WTC11 (cell line): ENCODE data around the gene CLDN6. TPM values are rescaled to one million over a fixed set of nuclear protein-coding genes. Genes with fewer than 3 reads are reported as not detected.

Experiments used
- ATF2 ChIP-seq: sonication (generic); formaldehyde crosslinking; IDR thresholded peaks from 2 replicates; pipeline ENCODE4 v1.8.1; 2022; ENCODE audit warnings: low read depth, missing genetic modification reagents, borderline replicate concordance
- CDX4 ChIP-seq: fragments of 250-450 bp; sonication (Bioruptor Pico); IDR thresholded peaks from 2 replicates; pipeline ENCODE4 v1.9.0; 2021; ENCODE audit warnings: moderate library complexity, mild to moderate bottlenecking, inconsistent platforms, borderline replicate concordance
- CREM ChIP-seq: sonication (generic); formaldehyde crosslinking; IDR thresholded peaks from 2 replicates; pipeline ENCODE4 v1.8.1; 2022; ENCODE audit warnings: mild to moderate bottlenecking, missing genetic modification reagents, moderate library complexity
- EMX1 ChIP-seq: fragments of 250-450 bp; sonication (Bioruptor Pico); IDR thresholded peaks from 2 replicates; pipeline ENCODE4 v1.8.0; 2021; ENCODE audit warnings: mild to moderate bottlenecking
- GTF2I ChIP-seq: fragments of 250-450 bp; sonication (Bioruptor Pico); conservative IDR thresholded peaks from 2 replicates; pipeline ENCODE4 v1.4.0; 2021; ENCODE audit warnings: mild to moderate bottlenecking
- HMGXB4 ChIP-seq: sonication (generic); formaldehyde crosslinking; IDR thresholded peaks from 2 replicates; pipeline ENCODE4 v1.8.1; 2023; ENCODE audit warnings: mild to moderate bottlenecking, moderate library complexity, missing genetic modification reagents
- OVOL2 ChIP-seq: fragments of 250-450 bp; sonication (Bioruptor Pico); IDR thresholded peaks from 2 replicates; pipeline ENCODE4 v1.9.0; 2021; ENCODE audit warnings: mild to moderate bottlenecking, borderline replicate concordance
- TCF7 ChIP-seq: sonication (generic); formaldehyde crosslinking; IDR thresholded peaks from 2 replicates; pipeline ENCODE4 v1.8.0; 2022; ENCODE audit warnings: mild to moderate bottlenecking, low read depth, missing genetic modification reagents, moderate library complexity
- TP53 ChIP-seq: sonication (generic); formaldehyde crosslinking; IDR thresholded peaks from 2 replicates; pipeline ENCODE4 v1.8.1; 2023; ENCODE audit warnings: mild to moderate bottlenecking, missing genetic modification reagents
- ZBTB43 ChIP-seq: sonication (generic); formaldehyde crosslinking; IDR thresholded peaks from 2 replicates; pipeline ENCODE4 v1.8.1; 2023; ENCODE audit warnings: mild to moderate bottlenecking, missing genetic modification reagents
- ZNF121 ChIP-seq: sonication (generic); formaldehyde crosslinking; IDR thresholded peaks from 2 replicates; pipeline ENCODE4 v1.8.0; 2023; ENCODE audit warnings: missing genetic modification reagents
- ZNF416 ChIP-seq: fragments of 250-450 bp; sonication (Bioruptor Pico); IDR thresholded peaks from 2 replicates; pipeline ENCODE4 v1.9.0; 2021; ENCODE audit warnings: mild to moderate bottlenecking, inconsistent platforms
- ZNF425 ChIP-seq: fragments of 250-450 bp; sonication (Bioruptor Pico); conservative IDR thresholded peaks from 2 replicates; pipeline ENCODE4 v1.9.0; 2021; ENCODE audit warnings: mild to moderate bottlenecking
- ZNF671 ChIP-seq: fragments of 250-450 bp; sonication (Bioruptor Pico); IDR thresholded peaks from 2 replicates; pipeline ENCODE4 v1.8.0; 2021; ENCODE audit warnings: mild to moderate bottlenecking
- total RNA-seq: library from RNA; stranded (reverse); gene quantifications from 3 replicates; pipeline ENCODE4 v1.2.3, GENCODE V29; 2021
- TF ChIP-seq, protein P1 (sequence below): fragments of 250-450 bp; sonication (Bioruptor Pico); IDR thresholded peaks from 2 replicates; pipeline ENCODE4 v2.1.2; 2022; ENCODE audit warnings: mild to moderate bottlenecking, moderate library complexity
- TF ChIP-seq, protein P2 (sequence below): fragments of 250-450 bp; sonication (Bioruptor Pico); IDR thresholded peaks from 2 replicates; pipeline ENCODE4 v1.9.0; 2021; ENCODE audit warnings: mild to moderate bottlenecking, borderline replicate concordance
- TF ChIP-seq, protein P3 (sequence below): fragments of 200-600 bp; IDR thresholded peaks from 2 replicates; pipeline ENCODE4 v1.8.0; 2022; ENCODE audit warnings: antibody characterized with exemption
- TF ChIP-seq, protein P4 (sequence below): sonication (generic); formaldehyde crosslinking; IDR thresholded peaks from 2 replicates; pipeline ENCODE4 v1.8.0; 2022; ENCODE audit warnings: mild to moderate bottlenecking, missing genetic modification reagents

The CLDN6 gene
- total RNA-seq, 1 experiment from 2014 or later = 746 TPM

- TF ChIP-seq ZBTB43 (CRISPR knock-in tag) (0 out of 2 replicates have a peak, but pooled peaks have one; percentile 63), ZNF425 (CRISPR knock-in tag) (no peak), EMX1 (CRISPR knock-in tag) (no peak), CREM (0 out of 2 replicates have a peak, but pooled peaks have one; percentile 56), ZNF416 (peak; percentile 55; the same call in 1 of the 2 replicates), ZNF121 (CRISPR knock-in tag) (0 out of 2 replicates have a peak, but pooled peaks have one; percentile 25), CDX4 (CRISPR knock-in tag) (no peak), TP53 (CRISPR knock-in tag) (peak; percentile 59; the same call in 1 of the 2 replicates), ATF2 (CRISPR knock-in tag) (no peak), HMGXB4 (CRISPR knock-in tag) (no peak; the same call in 1 of the 2 replicates), OVOL2 (no peak), ZNF671 (CRISPR knock-in tag) (no peak), GTF2I (CRISPR knock-in tag) (no peak), TCF7 (CRISPR knock-in tag) (no peak)
- TF ChIP-seq, protein P1, sequence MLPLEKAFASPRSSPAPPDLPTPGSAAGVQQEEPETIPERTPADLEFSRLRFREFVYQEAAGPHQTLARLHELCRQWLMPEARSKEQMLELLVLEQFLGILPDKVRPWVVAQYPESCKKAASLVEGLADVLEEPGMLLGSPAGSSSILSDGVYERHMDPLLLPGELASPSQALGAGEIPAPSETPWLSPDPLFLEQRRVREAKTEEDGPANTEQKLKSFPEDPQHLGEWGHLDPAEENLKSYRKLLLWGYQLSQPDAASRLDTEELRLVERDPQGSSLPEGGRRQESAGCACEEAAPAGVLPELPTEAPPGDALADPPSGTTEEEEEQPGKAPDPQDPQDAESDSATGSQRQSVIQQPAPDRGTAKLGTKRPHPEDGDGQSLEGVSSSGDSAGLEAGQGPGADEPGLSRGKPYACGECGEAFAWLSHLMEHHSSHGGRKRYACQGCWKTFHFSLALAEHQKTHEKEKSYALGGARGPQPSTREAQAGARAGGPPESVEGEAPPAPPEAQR (CRISPR knock-in tag) = no peak
- TF ChIP-seq, protein P2, sequence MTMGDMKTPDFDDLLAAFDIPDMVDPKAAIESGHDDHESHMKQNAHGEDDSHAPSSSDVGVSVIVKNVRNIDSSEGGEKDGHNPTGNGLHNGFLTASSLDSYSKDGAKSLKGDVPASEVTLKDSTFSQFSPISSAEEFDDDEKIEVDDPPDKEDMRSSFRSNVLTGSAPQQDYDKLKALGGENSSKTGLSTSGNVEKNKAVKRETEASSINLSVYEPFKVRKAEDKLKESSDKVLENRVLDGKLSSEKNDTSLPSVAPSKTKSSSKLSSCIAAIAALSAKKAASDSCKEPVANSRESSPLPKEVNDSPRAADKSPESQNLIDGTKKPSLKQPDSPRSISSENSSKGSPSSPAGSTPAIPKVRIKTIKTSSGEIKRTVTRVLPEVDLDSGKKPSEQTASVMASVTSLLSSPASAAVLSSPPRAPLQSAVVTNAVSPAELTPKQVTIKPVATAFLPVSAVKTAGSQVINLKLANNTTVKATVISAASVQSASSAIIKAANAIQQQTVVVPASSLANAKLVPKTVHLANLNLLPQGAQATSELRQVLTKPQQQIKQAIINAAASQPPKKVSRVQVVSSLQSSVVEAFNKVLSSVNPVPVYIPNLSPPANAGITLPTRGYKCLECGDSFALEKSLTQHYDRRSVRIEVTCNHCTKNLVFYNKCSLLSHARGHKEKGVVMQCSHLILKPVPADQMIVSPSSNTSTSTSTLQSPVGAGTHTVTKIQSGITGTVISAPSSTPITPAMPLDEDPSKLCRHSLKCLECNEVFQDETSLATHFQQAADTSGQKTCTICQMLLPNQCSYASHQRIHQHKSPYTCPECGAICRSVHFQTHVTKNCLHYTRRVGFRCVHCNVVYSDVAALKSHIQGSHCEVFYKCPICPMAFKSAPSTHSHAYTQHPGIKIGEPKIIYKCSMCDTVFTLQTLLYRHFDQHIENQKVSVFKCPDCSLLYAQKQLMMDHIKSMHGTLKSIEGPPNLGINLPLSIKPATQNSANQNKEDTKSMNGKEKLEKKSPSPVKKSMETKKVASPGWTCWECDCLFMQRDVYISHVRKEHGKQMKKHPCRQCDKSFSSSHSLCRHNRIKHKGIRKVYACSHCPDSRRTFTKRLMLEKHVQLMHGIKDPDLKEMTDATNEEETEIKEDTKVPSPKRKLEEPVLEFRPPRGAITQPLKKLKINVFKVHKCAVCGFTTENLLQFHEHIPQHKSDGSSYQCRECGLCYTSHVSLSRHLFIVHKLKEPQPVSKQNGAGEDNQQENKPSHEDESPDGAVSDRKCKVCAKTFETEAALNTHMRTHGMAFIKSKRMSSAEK (CRISPR knock-in tag) = no peak
- TF ChIP-seq, protein P3, sequence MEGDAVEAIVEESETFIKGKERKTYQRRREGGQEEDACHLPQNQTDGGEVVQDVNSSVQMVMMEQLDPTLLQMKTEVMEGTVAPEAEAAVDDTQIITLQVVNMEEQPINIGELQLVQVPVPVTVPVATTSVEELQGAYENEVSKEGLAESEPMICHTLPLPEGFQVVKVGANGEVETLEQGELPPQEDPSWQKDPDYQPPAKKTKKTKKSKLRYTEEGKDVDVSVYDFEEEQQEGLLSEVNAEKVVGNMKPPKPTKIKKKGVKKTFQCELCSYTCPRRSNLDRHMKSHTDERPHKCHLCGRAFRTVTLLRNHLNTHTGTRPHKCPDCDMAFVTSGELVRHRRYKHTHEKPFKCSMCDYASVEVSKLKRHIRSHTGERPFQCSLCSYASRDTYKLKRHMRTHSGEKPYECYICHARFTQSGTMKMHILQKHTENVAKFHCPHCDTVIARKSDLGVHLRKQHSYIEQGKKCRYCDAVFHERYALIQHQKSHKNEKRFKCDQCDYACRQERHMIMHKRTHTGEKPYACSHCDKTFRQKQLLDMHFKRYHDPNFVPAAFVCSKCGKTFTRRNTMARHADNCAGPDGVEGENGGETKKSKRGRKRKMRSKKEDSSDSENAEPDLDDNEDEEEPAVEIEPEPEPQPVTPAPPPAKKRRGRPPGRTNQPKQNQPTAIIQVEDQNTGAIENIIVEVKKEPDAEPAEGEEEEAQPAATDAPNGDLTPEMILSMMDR = no peak
- TF ChIP-seq, protein P4, sequence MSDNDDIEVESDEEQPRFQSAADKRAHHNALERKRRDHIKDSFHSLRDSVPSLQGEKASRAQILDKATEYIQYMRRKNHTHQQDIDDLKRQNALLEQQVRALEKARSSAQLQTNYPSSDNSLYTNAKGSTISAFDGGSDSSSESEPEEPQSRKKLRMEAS = peak; percentile 64; the same call in 1 of the 2 replicates
Measured at GRCh38 chr16:3009568-3010390, 8.2 kb downstream of the CLDN6 start (continued).
